GM12874 (cell line): ENCODE data around the gene ETNPPL.

Experiments
- CTCF ChIP-seq: IDR thresholded peaks from 2 replicates; pipeline ENCODE4 v1.5.1; 2011; ENCODE audit warnings: low read depth, mild to moderate bottlenecking, control low read depth, low read length, moderate library complexity; ENCODE audit not compliant: insufficient read depth

ETNPPL gene

GRCh38 chr4:108763226-108763593, 357 bp upstream of the ETNPPL start:
- no peak for TF ChIP-seq CTCF

GRCh38 chr4:108758498-108758897, 4.4 kb downstream of the ETNPPL start:
- TF ChIP-seq CTCF, result no peak

- TF ChIP-seq CTCF, result no peak
These were observed 8.5 kb downstream of the ETNPPL start for GRCh38 chr4:108754327-108754726.

GRCh38 chr4:108751321-108751720, 11.5 kb downstream of the ETNPPL start:
- no peak for TF ChIP-seq CTCF

GRCh38 chr4:108749119-108749518, 13.7 kb downstream of the ETNPPL start:
- TF ChIP-seq CTCF, result no peak

- no peak for TF ChIP-seq CTCF
These were observed 16.3 kb downstream of the ETNPPL start for GRCh38 chr4:108746511-108746910.

GRCh38 chr4:108744307-108744706, 18.5 kb downstream of the ETNPPL start:
- no peak for TF ChIP-seq CTCF
